ENCODE measurements around the gene D2HGDH. TPM values are rescaled to one million over a fixed set of nuclear protein-coding genes. Genes with fewer than 3 reads are reported as not detected.

Gene D2HGDH
- total RNA-seq, 1 experiment from 2014 or later, result 131 TPM

DNA sequence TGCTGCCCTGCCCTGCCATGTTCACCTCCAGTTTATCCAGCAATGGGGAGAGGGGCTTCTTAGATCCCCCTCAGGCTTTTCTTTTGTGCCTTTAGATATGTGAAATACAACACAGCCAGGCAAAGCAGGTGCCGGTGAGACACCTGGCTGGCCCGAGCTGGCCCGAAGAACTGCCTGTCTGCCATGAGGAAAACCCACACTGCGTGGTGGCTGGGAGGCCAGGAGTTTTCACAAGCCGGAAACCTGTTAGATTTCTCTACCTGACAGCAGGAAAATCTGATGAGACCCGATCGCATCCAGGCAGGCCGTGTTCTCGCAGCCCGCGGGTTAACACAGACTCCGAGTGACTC, 36.5 kb downstream of the D2HGDH start:
- no peak overlapping the region for H3K4me3 ChIP-seq
- H3K4me1 ChIP-seq (replicated peaks; ENCODE audit: insufficient read depth), result peaks cover 18% of the 10 kb centered on the region
- no peak overlapping the region for H3K27ac ChIP-seq
- H3K36me3 ChIP-seq (ENCODE audit: low read depth), result no peaks in the 10 kb centered on the region
- CTCF ChIA-PET, result no interaction called here
- no peaks in the 10 kb centered on the region for H3K9me3 ChIP-seq (ENCODE audit: insufficient read depth, low read depth)
- no peaks in the 10 kb centered on the region for H4K20me1 ChIP-seq (ENCODE audit: insufficient read depth)
- H3K79me2 ChIP-seq (ENCODE audit: low read depth), result no peaks in the 10 kb centered on the region
- POLR2A ChIA-PET (ENCODE audit: unreplicated experiment), result interaction anchor here (0.6 kb wide), 1 partner anchor 149 kb away, joined by 8 read pairs; no protein-coding TSS in a partner anchor
- no peak overlapping the region for H2AFZ ChIP-seq
- intact Hi-C loops (cut with micrococcal nuclease; ENCODE audit: unreplicated experiment), result no loop called here
- H3F3A ChIP-seq (ENCODE audit: insufficient read depth, low read depth), result 0 out of 2 replicates have a peak, but pooled peaks cover 8% of the 10 kb centered on the region
- TF ChIP-seq EZH2 (IDR thresholded peaks at IDR 0.05; ENCODE audit: low read depth), result no peak
- TF ChIP-seq, protein P1, sequence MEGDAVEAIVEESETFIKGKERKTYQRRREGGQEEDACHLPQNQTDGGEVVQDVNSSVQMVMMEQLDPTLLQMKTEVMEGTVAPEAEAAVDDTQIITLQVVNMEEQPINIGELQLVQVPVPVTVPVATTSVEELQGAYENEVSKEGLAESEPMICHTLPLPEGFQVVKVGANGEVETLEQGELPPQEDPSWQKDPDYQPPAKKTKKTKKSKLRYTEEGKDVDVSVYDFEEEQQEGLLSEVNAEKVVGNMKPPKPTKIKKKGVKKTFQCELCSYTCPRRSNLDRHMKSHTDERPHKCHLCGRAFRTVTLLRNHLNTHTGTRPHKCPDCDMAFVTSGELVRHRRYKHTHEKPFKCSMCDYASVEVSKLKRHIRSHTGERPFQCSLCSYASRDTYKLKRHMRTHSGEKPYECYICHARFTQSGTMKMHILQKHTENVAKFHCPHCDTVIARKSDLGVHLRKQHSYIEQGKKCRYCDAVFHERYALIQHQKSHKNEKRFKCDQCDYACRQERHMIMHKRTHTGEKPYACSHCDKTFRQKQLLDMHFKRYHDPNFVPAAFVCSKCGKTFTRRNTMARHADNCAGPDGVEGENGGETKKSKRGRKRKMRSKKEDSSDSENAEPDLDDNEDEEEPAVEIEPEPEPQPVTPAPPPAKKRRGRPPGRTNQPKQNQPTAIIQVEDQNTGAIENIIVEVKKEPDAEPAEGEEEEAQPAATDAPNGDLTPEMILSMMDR (conservative IDR thresholded peaks at IDR 0.05), result no peak
- H3K27me3 ChIP-seq (ENCODE audit: insufficient read depth, low read depth), result no peaks in the 10 kb centered on the region
- DNase-seq, result no peak
- H3K4me2 ChIP-seq, result no peak overlapping the region
- no peaks in the 10 kb centered on the region for H3K9me2 ChIP-seq (ENCODE audit: insufficient read depth)
- BruUV-seq (replicated peaks), result no TSS peak

DNA sequence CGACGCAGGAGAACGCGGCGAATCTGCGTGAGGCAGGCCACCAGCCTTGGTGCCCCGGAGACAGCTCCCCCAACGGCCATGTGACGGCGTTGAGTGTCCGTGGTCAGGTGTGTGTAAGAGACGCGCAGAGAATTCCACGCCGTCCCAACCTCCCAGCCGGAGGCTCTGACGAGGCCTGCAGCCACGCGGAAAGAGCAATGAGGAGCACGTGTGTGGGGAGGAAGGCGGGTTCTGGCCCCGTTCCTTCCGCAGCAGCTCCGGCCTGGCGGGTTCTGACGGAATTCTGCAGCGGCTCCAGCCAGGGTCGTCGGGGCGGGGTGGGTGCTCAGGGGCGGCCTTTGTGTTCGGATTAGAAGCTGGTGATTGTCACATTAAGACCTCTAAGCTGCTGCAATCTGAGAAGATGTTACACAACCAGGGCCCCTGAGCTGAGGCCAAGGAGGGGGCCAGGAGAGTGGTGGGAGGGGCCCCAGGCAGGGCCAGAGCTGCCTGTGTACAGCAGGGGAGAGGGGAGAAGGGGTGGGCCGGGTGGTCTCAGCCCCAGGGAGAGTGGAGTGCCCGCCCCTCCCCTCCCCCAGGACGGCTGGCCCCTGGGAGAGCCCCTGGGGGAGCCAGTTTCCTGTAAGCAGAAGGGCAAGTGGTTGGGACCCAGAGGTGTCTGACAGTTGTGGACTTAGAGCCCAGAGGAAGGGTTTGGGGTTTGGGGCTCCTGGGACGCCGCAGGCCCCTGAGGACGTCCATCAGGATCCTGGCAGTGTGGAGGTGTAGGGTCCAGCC, 37.0 kb downstream of the D2HGDH start:
- H3K4me3 ChIP-seq, result no peak overlapping the region
- no peaks in the 10 kb centered on the region for H3K79me2 ChIP-seq (ENCODE audit: low read depth)
- H3F3A ChIP-seq (ENCODE audit: insufficient read depth, low read depth), result 0 out of 2 replicates have a peak, but pooled peaks cover 8% of the 10 kb centered on the region
- intact Hi-C loops (cut with micrococcal nuclease; ENCODE audit: unreplicated experiment), result no loop called here
- no peak for DNase-seq
- TF ChIP-seq, protein P1 (conservative IDR thresholded peaks at IDR 0.05), result no peak
- no peak for TF ChIP-seq EZH2 (IDR thresholded peaks at IDR 0.05; ENCODE audit: low read depth)
- no peaks in the 10 kb centered on the region for H3K9me3 ChIP-seq (ENCODE audit: insufficient read depth, low read depth)
- peaks cover 18% of the 10 kb centered on the region for H3K4me1 ChIP-seq (replicated peaks; ENCODE audit: insufficient read depth)
- no peaks in the 10 kb centered on the region for H3K9me2 ChIP-seq (ENCODE audit: insufficient read depth)
- POLR2A ChIA-PET (ENCODE audit: unreplicated experiment), result interaction anchor here (0.6 kb wide), 1 partner anchor 149 kb away, joined by 8 read pairs; no protein-coding TSS in a partner anchor
- no peak overlapping the region for H3K27ac ChIP-seq
- BruUV-seq (replicated peaks), result no TSS peak
- no peaks in the 10 kb centered on the region for H3K36me3 ChIP-seq (ENCODE audit: low read depth)
- CTCF ChIA-PET, result no interaction called here
- no peak overlapping the region for H3K4me2 ChIP-seq
- no peaks in the 10 kb centered on the region for H3K27me3 ChIP-seq (ENCODE audit: insufficient read depth, low read depth)
- H4K20me1 ChIP-seq (ENCODE audit: insufficient read depth), result no peaks in the 10 kb centered on the region
- H2AFZ ChIP-seq, result no peak overlapping the region

- Histone ChIP-seq H3K4me2 (no peak overlapping the region), H3K4me3 (no peak overlapping the region), H3K4me1 (replicated peaks; ENCODE audit: insufficient read depth) (peaks cover 18% of the 10 kb centered on the region), H3F3A (ENCODE audit: insufficient read depth, low read depth) (0 out of 2 replicates have a peak, but pooled peaks cover 8% of the 10 kb centered on the region), H3K27me3 (ENCODE audit: insufficient read depth, low read depth) (no peaks in the 10 kb centered on the region), H4K20me1 (ENCODE audit: insufficient read depth) (no peaks in the 10 kb centered on the region), H3K9me3 (ENCODE audit: insufficient read depth, low read depth) (no peaks in the 10 kb centered on the region), H2AFZ (no peak overlapping the region), H3K79me2 (ENCODE audit: low read depth) (no peaks in the 10 kb centered on the region), H3K27ac (no peak overlapping the region), H3K9me2 (ENCODE audit: insufficient read depth) (no peaks in the 10 kb centered on the region), H3K36me3 (ENCODE audit: low read depth) (no peaks in the 10 kb centered on the region)
- intact Hi-C loops (cut with micrococcal nuclease; ENCODE audit: unreplicated experiment), result no loop called here
- no TSS peak for BruUV-seq (replicated peaks)
- POLR2A ChIA-PET (ENCODE audit: unreplicated experiment), result no interaction called here
- CTCF ChIA-PET, result no interaction called here
- TF ChIP-seq EZH2 (IDR thresholded peaks at IDR 0.05; ENCODE audit: low read depth), result no peak
- TF ChIP-seq, protein P1 (conservative IDR thresholded peaks at IDR 0.05), result no peak
- no peak for DNase-seq
Observed at GRCh38 chr2:241772063-241772499, 37.7 kb downstream of the D2HGDH start.
